AG09319 (cell line): Measurements from ENCODE around the gene SENP7.

Source experiments
- DNase-seq: peaks from one replicate; pipeline ENCODE4 v3.0.0-alpha.2; 2010; ENCODE audit warnings: low read depth; ENCODE audit errors: extremely low read depth
- TF ChIP-seq, protein P1 (sequence below): IDR thresholded peaks from 2 replicates; pipeline ENCODE4 v1.5.1; 2011; ENCODE audit warnings: low read depth, mild to moderate bottlenecking, inconsistent platforms, low read length, moderate library complexity

SENP7 gene

GRCh38 chr3:101518421-101518871, 5.4 kb upstream of the SENP7 start:
- DNase-seq = no peak
- TF ChIP-seq, protein P1, sequence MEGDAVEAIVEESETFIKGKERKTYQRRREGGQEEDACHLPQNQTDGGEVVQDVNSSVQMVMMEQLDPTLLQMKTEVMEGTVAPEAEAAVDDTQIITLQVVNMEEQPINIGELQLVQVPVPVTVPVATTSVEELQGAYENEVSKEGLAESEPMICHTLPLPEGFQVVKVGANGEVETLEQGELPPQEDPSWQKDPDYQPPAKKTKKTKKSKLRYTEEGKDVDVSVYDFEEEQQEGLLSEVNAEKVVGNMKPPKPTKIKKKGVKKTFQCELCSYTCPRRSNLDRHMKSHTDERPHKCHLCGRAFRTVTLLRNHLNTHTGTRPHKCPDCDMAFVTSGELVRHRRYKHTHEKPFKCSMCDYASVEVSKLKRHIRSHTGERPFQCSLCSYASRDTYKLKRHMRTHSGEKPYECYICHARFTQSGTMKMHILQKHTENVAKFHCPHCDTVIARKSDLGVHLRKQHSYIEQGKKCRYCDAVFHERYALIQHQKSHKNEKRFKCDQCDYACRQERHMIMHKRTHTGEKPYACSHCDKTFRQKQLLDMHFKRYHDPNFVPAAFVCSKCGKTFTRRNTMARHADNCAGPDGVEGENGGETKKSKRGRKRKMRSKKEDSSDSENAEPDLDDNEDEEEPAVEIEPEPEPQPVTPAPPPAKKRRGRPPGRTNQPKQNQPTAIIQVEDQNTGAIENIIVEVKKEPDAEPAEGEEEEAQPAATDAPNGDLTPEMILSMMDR = no peak

- DNase-seq = no peak
Measured at GRCh38 chr3:101513419-101513986, 491 bp upstream of the SENP7 start.

DNA sequence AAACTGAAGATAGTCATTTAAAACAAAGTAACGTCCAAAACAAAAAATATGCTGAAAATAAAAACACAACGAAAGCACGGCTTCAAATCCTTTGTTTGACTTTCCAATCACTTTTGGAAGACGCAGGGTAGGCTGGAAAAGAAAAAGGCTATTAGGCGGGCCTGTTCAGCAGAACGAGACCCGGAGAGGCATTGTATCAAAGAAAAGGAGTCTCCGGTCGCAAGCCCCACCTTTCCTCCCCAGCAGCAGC, 691 bp downstream of the SENP7 start:
- TF ChIP-seq, protein P1 = no peak
- no peak for DNase-seq

More at GRCh38 chr3:101513419-101513986, 491 bp upstream of the SENP7 start:
- TF ChIP-seq, protein P1 = no peak

DNA sequence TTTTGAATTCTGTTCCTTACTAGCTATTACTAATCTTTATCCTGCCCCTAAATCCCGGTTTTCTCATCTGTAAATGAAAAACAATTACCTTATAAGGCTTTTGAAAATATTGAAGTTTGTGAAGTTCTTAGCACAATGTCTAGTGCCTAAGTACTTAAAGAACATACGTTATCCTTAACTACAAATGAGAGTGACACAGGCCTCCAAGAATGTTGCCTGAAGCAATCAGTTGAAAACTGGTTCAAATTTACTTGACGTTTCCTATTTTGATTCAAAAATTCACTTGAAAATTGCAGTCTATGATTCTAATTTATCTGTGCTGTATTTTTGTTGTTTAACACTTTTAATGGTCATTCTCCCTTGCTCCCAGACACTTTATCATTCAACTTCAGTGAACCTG, 3.2 kb downstream of the SENP7 start:
- TF ChIP-seq, protein P1 = no peak
- DNase-seq = no peak

DNA sequence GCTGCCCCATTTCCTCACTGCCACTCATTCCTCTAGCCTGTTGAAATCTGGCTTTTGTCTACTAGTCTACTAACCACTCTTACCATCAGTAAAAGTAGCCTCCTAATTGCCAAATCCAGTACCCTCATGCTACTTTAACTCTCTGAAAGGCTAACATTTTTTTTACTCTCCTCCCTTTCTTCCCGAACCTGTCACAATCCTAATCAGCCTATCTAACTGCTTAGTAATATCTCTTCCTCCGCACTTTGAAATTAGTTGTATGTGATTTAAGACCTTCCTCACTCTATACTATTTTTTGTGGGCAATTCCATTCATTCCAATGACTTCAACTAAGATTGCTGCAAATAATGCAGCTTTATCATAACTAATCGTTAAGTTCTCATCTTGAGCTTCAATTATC, 3.7 kb downstream of the SENP7 start:
- DNase-seq = no peak

DNA sequence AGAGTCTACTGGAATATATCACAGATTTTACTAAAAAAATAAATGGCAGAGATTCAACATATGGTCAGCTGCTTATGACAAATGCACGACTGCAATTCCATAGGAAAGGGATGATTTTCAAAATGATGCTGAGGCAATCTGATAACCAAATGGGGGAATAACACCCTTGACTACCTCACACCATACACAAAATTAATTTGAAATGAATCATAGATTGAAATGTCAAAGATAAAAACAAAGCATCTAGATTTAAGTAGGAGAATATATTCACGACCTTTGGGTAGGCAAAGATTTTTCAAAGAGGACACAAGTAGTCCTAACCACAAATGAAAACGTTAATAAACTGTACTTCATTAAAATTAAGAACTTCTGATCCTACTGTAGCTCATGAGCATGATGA, 11.2 kb downstream of the SENP7 start:
- TF ChIP-seq, protein P1 = no peak
- no peak for DNase-seq

More for the DNA sequence above, 3.7 kb downstream of the SENP7 start:
- TF ChIP-seq, protein P1 = no peak

GRCh38 chr3:101500208-101500607, 12.8 kb downstream of the SENP7 start:
- TF ChIP-seq, protein P1 = no peak
- no peak for DNase-seq
